GM19328 (cell line): Measurements from ENCODE around the gene ADGRL1.

Source experiments
- ATAC-seq: cut with Tn5 transposase; IDR thresholded peaks from one replicate; pipeline ENCODE4 v1.9.1; 2021; ENCODE audit warnings: mild to moderate bottlenecking, moderate library complexity; ENCODE audit not compliant: unreplicated experiment

ADGRL1 gene

GRCh38 chr19:14114854-14115253 is 91.1 kb downstream of the ADGRL1 start:
- ATAC-seq: no peak

- no peak for ATAC-seq
Observed at GRCh38 chr19:14114439-14114838, 91.5 kb downstream of the ADGRL1 start.

GRCh38 chr19:14113762-14114414 is 92.1 kb downstream of the ADGRL1 start:
- ATAC-seq: no peak

- ATAC-seq: no peak
Observed at GRCh38 chr19:14112809-14113385, 93.1 kb downstream of the ADGRL1 start.

GRCh38 chr19:14112051-14112808 is 93.7 kb downstream of the ADGRL1 start:
- ATAC-seq: no peak

GRCh38 chr19:14111486-14111885 is 94.5 kb downstream of the ADGRL1 start:
- no peak for ATAC-seq

- ATAC-seq: no peak
Observed at GRCh38 chr19:14110650-14111049, 95.3 kb downstream of the ADGRL1 start.

- ATAC-seq: no peak
Observed at GRCh38 chr19:14107581-14108461, 98.1 kb downstream of the ADGRL1 start.

GRCh38 chr19:14106840-14107239 is 99.1 kb downstream of the ADGRL1 start:
- ATAC-seq: no peak

GRCh38 chr19:14105680-14106079 is 100.3 kb downstream of the ADGRL1 start:
- no peak for ATAC-seq

- no peak for ATAC-seq
Observed at GRCh38 chr19:14103310-14103709, 102.7 kb downstream of the ADGRL1 start.

GRCh38 chr19:14102756-14103155 is 103.2 kb downstream of the ADGRL1 start:
- ATAC-seq: no peak

GRCh38 chr19:14102102-14102696 is 103.8 kb downstream of the ADGRL1 start:
- ATAC-seq: no peak

GRCh38 chr19:14101003-14101545 is 104.9 kb downstream of the ADGRL1 start:
- no peak for ATAC-seq
